GM12872 (cell line): Measurements from ENCODE around the gene PIGC.
A peak's percentile ranks its signal among the peaks of the same experiment; 100 is the strongest.

Experiments used
- TF ChIP-seq, protein P1 (sequence below): IDR thresholded peaks from 3 replicates; pipeline ENCODE4 v1.5.1; 2011; ENCODE audit warnings: low read depth, mild to moderate bottlenecking, low read length, moderate library complexity; ENCODE audit not compliant: insufficient read depth

Gene PIGC

DNA sequence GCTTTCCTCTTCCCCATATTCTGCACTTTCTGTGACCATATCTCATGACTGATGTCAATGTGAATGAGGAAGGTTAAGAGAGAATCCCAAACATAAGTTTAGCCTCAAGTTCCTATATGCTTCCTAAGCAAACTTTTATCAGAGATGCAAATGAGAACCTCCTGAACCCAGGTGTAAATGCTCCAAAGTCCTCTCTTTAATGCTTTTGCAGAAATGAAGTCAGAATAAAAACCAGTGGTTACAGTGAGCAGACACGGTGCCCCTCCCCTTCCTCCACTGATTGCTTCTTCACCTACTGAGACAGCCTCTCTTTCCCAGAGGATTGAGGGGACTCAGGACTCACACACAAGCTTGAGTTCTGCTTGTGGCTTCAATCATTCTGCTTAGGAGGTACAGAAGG is 11.6 kb upstream of the PIGC start:
- TF ChIP-seq, protein P1, sequence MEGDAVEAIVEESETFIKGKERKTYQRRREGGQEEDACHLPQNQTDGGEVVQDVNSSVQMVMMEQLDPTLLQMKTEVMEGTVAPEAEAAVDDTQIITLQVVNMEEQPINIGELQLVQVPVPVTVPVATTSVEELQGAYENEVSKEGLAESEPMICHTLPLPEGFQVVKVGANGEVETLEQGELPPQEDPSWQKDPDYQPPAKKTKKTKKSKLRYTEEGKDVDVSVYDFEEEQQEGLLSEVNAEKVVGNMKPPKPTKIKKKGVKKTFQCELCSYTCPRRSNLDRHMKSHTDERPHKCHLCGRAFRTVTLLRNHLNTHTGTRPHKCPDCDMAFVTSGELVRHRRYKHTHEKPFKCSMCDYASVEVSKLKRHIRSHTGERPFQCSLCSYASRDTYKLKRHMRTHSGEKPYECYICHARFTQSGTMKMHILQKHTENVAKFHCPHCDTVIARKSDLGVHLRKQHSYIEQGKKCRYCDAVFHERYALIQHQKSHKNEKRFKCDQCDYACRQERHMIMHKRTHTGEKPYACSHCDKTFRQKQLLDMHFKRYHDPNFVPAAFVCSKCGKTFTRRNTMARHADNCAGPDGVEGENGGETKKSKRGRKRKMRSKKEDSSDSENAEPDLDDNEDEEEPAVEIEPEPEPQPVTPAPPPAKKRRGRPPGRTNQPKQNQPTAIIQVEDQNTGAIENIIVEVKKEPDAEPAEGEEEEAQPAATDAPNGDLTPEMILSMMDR, result no peak

- TF ChIP-seq, protein P1, result no peak
Observed at GRCh38 chr1:172453607-172454006, 9.7 kb upstream of the PIGC start.

- TF ChIP-seq, protein P1, result no peak
Observed at GRCh38 chr1:172453153-172453545, 9.3 kb upstream of the PIGC start.

- TF ChIP-seq, protein P1, result no peak
Observed at GRCh38 chr1:172452536-172453152, 8.8 kb upstream of the PIGC start.

DNA sequence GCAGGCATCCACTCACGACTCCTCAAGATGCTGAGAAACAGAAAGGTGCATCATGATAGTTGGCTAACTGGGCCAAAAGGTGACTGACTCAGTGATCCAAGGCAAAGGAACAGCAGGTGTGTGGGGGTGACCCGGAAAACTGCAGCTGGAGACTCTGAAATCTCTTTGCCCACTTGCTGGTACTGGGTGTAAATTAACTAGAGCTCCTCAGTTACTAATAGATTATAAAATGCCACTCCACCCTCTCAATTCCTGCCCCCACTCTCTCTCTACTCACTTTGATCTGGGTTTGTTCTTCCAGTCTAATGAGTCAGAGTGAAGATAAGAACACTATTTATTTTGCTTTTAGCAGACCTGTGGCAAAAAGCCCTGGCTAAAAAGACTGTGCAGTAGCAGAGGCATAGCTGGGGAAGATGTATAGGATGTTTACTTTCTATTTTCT is 7.2 kb upstream of the PIGC start:
- TF ChIP-seq, protein P1, result no peak

- TF ChIP-seq, protein P1, result no peak
Observed at GRCh38 chr1:172450524-172450885, 6.6 kb upstream of the PIGC start.

- TF ChIP-seq, protein P1, result peak; percentile 97
Observed at GRCh38 chr1:172449585-172450523, 6.0 kb upstream of the PIGC start.
